GM21515 (cell line): ENCODE measurements around the gene PARP2.

Experiments
- ATAC-seq: cut with Tn5 transposase; IDR thresholded peaks from one replicate; pipeline ENCODE4 v1.9.1; 2021; ENCODE audit not compliant: unreplicated experiment

The PARP2 gene

DNA sequence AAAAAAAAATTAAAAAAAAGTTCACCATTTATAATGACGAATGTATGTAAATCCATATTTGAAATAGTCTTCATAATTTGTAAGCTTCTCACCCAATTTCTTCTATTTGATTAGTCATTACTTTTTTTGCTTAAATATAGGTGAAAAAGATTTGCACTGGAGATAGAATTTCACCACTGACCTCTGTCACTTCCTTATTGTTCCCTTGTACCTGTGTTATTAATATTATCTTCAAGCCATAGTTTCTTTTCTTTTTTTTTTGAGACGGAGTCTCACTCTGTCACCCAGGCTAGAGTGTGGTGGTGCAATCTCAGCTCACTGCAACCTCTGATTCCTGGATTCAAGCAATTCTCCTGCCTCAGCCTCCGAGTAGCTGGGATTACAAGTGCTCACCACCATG lies 54.1 kb downstream of the PARP2 start:
- ATAC-seq, result no peak

GRCh38 chr14:20400589-20400964 lies 57.1 kb downstream of the PARP2 start:
- ATAC-seq, result no peak

GRCh38 chr14:20400965-20401593 lies 57.6 kb downstream of the PARP2 start:
- no peak for ATAC-seq

GRCh38 chr14:20403521-20403920 lies 60.1 kb downstream of the PARP2 start:
- no peak for ATAC-seq
